Posterior cingulate gyrus (tissue), 11 donors: Measurements from ENCODE around the gene OR1N1.
"Not testable (repeated sequence)": the region's sequence is repeated elsewhere in the genome, so short reads cannot be mapped to it uniquely, and the experiment has no call there.

Source experiments
- DNase-seq, 10 donors: peaks; one replicate each; pipeline versions ENCODE4 v3.0.0 to v3.0.0-alpha.2; 2020 to 2021; ENCODE audit warnings: mixed read lengths in 3 of 10
- intact Hi-C: fragments of 100-400 bp; cut with DNase I; formaldehyde crosslinking; loops from one replicate; pipeline ENCODE4 v1.15.1; 2023

Gene OR1N1

GRCh38 chr9:122527193-122527592 lies at the start of gene OR1N1:
Gene OR1N1 (minus strand): TSS chr9:122527293. CDS start chr9:122527293, 0 bp downstream.
- intact Hi-C loops = no loop called here
- DNase-seq = no peak

- DNase-seq = no peak
- intact Hi-C loops = no loop called here
Measured at GRCh38 chr9:122572456-122572855, 45.4 kb upstream of the OR1N1 start.

GRCh38 chr9:122567901-122568300 lies 40.8 kb upstream of the OR1N1 start:
- intact Hi-C loops = no loop called here
- DNase-seq = no peak

- intact Hi-C loops = no loop called here
- DNase-seq = no peak
Measured at GRCh38 chr9:122562134-122562760, 35.2 kb upstream of the OR1N1 start.

- no peak for DNase-seq
- intact Hi-C loops = no loop called here
Measured at GRCh38 chr9:122561446-122561845, 34.4 kb upstream of the OR1N1 start.

- no peak for DNase-seq
- intact Hi-C loops = no loop called here
Measured at GRCh38 chr9:122552812-122553211, 25.7 kb upstream of the OR1N1 start, which contains the start of gene OR1N2. Gene OR1N2 (plus strand): TSS chr9:122553112. CDS start chr9:122553212, 100 bp downstream.

GRCh38 chr9:122551371-122551770 lies 24.3 kb upstream of the OR1N1 start:
- intact Hi-C loops = no loop called here
- no peak for DNase-seq

- intact Hi-C loops = no loop called here
- no peak for DNase-seq
Measured at GRCh38 chr9:122546196-122546595, 19.1 kb upstream of the OR1N1 start.

- DNase-seq = no peak
- intact Hi-C loops = no loop called here
Measured at GRCh38 chr9:122538757-122539156, 11.7 kb upstream of the OR1N1 start.

- DNase-seq, intact Hi-C loops: not testable (repeated sequence)
Measured at GRCh38 chr9:122537066-122537465, 10.0 kb upstream of the OR1N1 start.

- DNase-seq = no peak
- intact Hi-C loops = no loop called here
Measured at GRCh38 chr9:122536134-122536533, 9.0 kb upstream of the OR1N1 start.

- intact Hi-C loops, DNase-seq: not testable (repeated sequence)
Measured at GRCh38 chr9:122531157-122531556, 4.1 kb upstream of the OR1N1 start.

- DNase-seq = no peak
- intact Hi-C loops = no loop called here
Measured at GRCh38 chr9:122526602-122527001, 491 bp downstream of the OR1N1 start.

GRCh38 chr9:122519376-122519775 lies 7.7 kb downstream of the OR1N1 start:
- intact Hi-C loops = no loop called here
- DNase-seq = no peak

- intact Hi-C loops = no loop called here
Measured at GRCh38 chr9:122518841-122519240, 8.3 kb downstream of the OR1N1 start, which contains the start of gene OR1J4. Gene OR1J4 (plus strand): TSS chr9:122519141. CDS start chr9:122519141, 0 bp downstream.

GRCh38 chr9:122518226-122518625 lies 8.9 kb downstream of the OR1N1 start:
- no peak for DNase-seq
- intact Hi-C loops = no loop called here

More at GRCh38 chr9:122518841-122519240, 8.3 kb downstream of the OR1N1 start, which contains the start of gene OR1J4:
- no peak for DNase-seq

GRCh38 chr9:122510502-122510901 lies 16.6 kb downstream of the OR1N1 start, which contains the start of gene OR1J2:
Gene OR1J2 (plus strand): TSS chr9:122510802. CDS start chr9:122510802, 0 bp downstream.
- intact Hi-C loops = no loop called here
- DNase-seq = no peak

GRCh38 chr9:122506964-122507363 lies 20.1 kb downstream of the OR1N1 start:
- intact Hi-C loops = no loop called here
- DNase-seq = no peak

- no peak for DNase-seq
- intact Hi-C loops = no loop called here
Measured at GRCh38 chr9:122498883-122499288, 28.2 kb downstream of the OR1N1 start.

- intact Hi-C loops = no loop called here
- no peak for DNase-seq
Measured at GRCh38 chr9:122479062-122479461, 48.0 kb downstream of the OR1N1 start.

GRCh38 chr9:122477826-122478225 lies 49.3 kb downstream of the OR1N1 start, which contains the start of gene OR1J1:
Gene OR1J1 (minus strand): TSS chr9:122477926. CDS start chr9:122477926, 0 bp downstream.
- DNase-seq = no peak

GRCh38 chr9:122477346-122477745 lies 49.7 kb downstream of the OR1N1 start:
- DNase-seq = no peak
- intact Hi-C loops = no loop called here

More at GRCh38 chr9:122477826-122478225, 49.3 kb downstream of the OR1N1 start, which contains the start of gene OR1J1:
- intact Hi-C loops = no loop called here
